Transverse colon (tissue), 3 donors: ENCODE data around the gene C1orf122.

ENCODE experiments used
- CTCF ChIP-seq, 5 experiments: fragments of 200-600 bp in 3 of 5; fragments of 450-650 bp in 2 of 5; sonication (generic) in 3 of 5; IDR thresholded peaks; 1 replicate in 2 of 5; 2 replicates in 3 of 5; pipeline ENCODE4 v1.5.1; 2016 to 2017; ENCODE audit warnings: antibody characterized with exemption in 5 of 5, inconsistent platforms in 3 of 5, mild to moderate bottlenecking in 2 of 5, moderate library complexity in 1 of 5
- EP300 ChIP-seq: sonication (generic); formaldehyde crosslinking; IDR thresholded peaks from one replicate; pipeline ENCODE4 v1.6.1; 2017; ENCODE audit warnings: antibody characterized with exemption, low read depth
- POLR2A ChIP-seq: fragments of 450-650 bp; IDR thresholded peaks from one replicate; pipeline ENCODE4 v1.6.1; 2016; ENCODE audit warnings: antibody characterized with exemption, mild to moderate bottlenecking, moderate library complexity

GRCh38 chr1:37814252-37814651 lies 6.7 kb downstream of the C1orf122 start:
- TF ChIP-seq CTCF (IDR thresholded peaks at IDR 0.05) (no peak), POLR2A (no peak), EP300 (no peak)
